Measurements from ENCODE around the gene PMF1.

The PMF1 gene

GRCh38 chr1:156238248-156238647, 25.4 kb downstream of the PMF1 start:
- Histone ChIP-seq H3K79me2 (ENCODE audit: insufficient read depth, low read length) (no peaks in the 10 kb centered on the region), H3K27me3 (ENCODE audit: insufficient read depth, low read length) (no peaks in the 10 kb centered on the region), H3F3A (ENCODE audit: insufficient read depth, low read length) (no peaks in the 10 kb centered on the region), H3K4me3 (ENCODE audit: low read depth, low read length, poor library complexity, severe bottlenecking) (no peak overlapping the region), H3K27ac (ENCODE audit: low read depth, low read length, poor library complexity, severe bottlenecking) (no peak overlapping the region), H3K4me2 (ENCODE audit: low read length) (no peak overlapping the region), H3K9me2 (ENCODE audit: low read depth, low read length) (no peaks in the 10 kb centered on the region), H3K9me3 (ENCODE audit: low read length) (no peaks in the 10 kb centered on the region), H4K20me1 (ENCODE audit: insufficient read depth, low read length) (no peaks in the 10 kb centered on the region), H2AFZ (ENCODE audit: low read length) (no peak overlapping the region), H3K9ac (ENCODE audit: low read length) (no peak overlapping the region), H3K4me1 (ENCODE audit: insufficient read depth, low read length, severe bottlenecking) (no peaks in the 10 kb centered on the region), H3K36me3 (ENCODE audit: insufficient read depth, low read length) (peaks cover 56% of the 10 kb centered on the region)
- no peak for TF ChIP-seq EZH2 (IDR thresholded peaks at IDR 0.05; ENCODE audit: borderline replicate concordance, low read length)
- TF ChIP-seq CTCF (IDR thresholded peaks at IDR 0.05; ENCODE audit: low read length) = no peak

- 0 out of 2 replicates have a peak, but pooled peaks cover 5% of the 10 kb centered on the region for H3K27me3 ChIP-seq (ENCODE audit: insufficient read depth, low read length)
- H3K9ac ChIP-seq (ENCODE audit: low read length) = no peak overlapping the region
- no peaks in the 10 kb centered on the region for H3K9me2 ChIP-seq (ENCODE audit: low read depth, low read length)
- no peaks in the 10 kb centered on the region for H4K20me1 ChIP-seq (ENCODE audit: insufficient read depth, low read length)
- peaks cover 10% of the 10 kb centered on the region for H3K4me1 ChIP-seq (ENCODE audit: insufficient read depth, low read length, severe bottlenecking)
- TF ChIP-seq CTCF (IDR thresholded peaks at IDR 0.05; ENCODE audit: low read length) = no peak
- H3K79me2 ChIP-seq (ENCODE audit: insufficient read depth, low read length) = no peaks in the 10 kb centered on the region
- H3K27ac ChIP-seq (ENCODE audit: low read depth, low read length, poor library complexity, severe bottlenecking) = no peak overlapping the region
- no peaks in the 10 kb centered on the region for H3K9me3 ChIP-seq (ENCODE audit: low read length)
- no peak overlapping the region for H3K4me3 ChIP-seq (ENCODE audit: low read depth, low read length, poor library complexity, severe bottlenecking)
- H3K4me2 ChIP-seq (ENCODE audit: low read length) = no peak overlapping the region
- H2AFZ ChIP-seq (ENCODE audit: low read length) = no peak overlapping the region
- H3F3A ChIP-seq (ENCODE audit: insufficient read depth, low read length) = no peaks in the 10 kb centered on the region
- peaks cover 35% of the 10 kb centered on the region for H3K36me3 ChIP-seq (ENCODE audit: insufficient read depth, low read length)
Observed at GRCh38 chr1:156241311-156241811, 28.6 kb downstream of the PMF1 start.

- H3K27me3 ChIP-seq (ENCODE audit: insufficient read depth, low read length) = 0 out of 2 replicates have a peak, but pooled peaks cover 5% of the 10 kb centered on the region
- no peak within 1 kb of the TSS for H3K4me3 ChIP-seq (ENCODE audit: low read depth, low read length, poor library complexity, severe bottlenecking)
- no peaks in the 10 kb centered on the region for H3F3A ChIP-seq (ENCODE audit: insufficient read depth, low read length)
- H4K20me1 ChIP-seq (ENCODE audit: insufficient read depth, low read length) = no peaks in the 10 kb centered on the region
- no peaks in the 10 kb centered on the region for H3K79me2 ChIP-seq (ENCODE audit: insufficient read depth, low read length)
- H3K36me3 ChIP-seq (ENCODE audit: insufficient read depth, low read length) = peaks cover 29% of the 10 kb centered on the region
- no peak within 1 kb of the TSS for H3K27ac ChIP-seq (ENCODE audit: low read depth, low read length, poor library complexity, severe bottlenecking)
- H3K9me3 ChIP-seq (ENCODE audit: low read length) = no peaks in the 10 kb centered on the region
- no peak within 1 kb of the TSS for H3K4me2 ChIP-seq (ENCODE audit: low read length)
- TF ChIP-seq CTCF (IDR thresholded peaks at IDR 0.05; ENCODE audit: low read length) = no peak
- TF ChIP-seq EZH2 (IDR thresholded peaks at IDR 0.05; ENCODE audit: borderline replicate concordance, low read length) = no peak
- H3K9me2 ChIP-seq (ENCODE audit: low read depth, low read length) = no peaks in the 10 kb centered on the region
- no peak within 1 kb of the TSS for H2AFZ ChIP-seq (ENCODE audit: low read length)
- no peak within 1 kb of the TSS for H3K9ac ChIP-seq (ENCODE audit: low read length)
- H3K4me1 ChIP-seq (ENCODE audit: insufficient read depth, low read length, severe bottlenecking) = peaks cover 10% of the 10 kb centered on the region
Observed at GRCh38 chr1:156241926-156242325, 29.1 kb downstream of the PMF1 start, which contains the start of gene BGLAP. Gene BGLAP, plus strand, starts transcription at chr1:156242184. Its CDS starts 48 bp downstream, at chr1:156242232.

Measured in OCI-LY1 (cell line).